OCI-LY3 (cell line): ENCODE data around the gene PCBP3.

Source experiments
- CTCF ChIP-seq: fragments of 200-600, 300-600 bp; sonication (generic); IDR thresholded peaks from 2 replicates; pipeline ENCODE4 v1.5.1; 2014; ENCODE audit warnings: antibody characterized with exemption, low read length, low read depth
- EZH2phosphoT487 ChIP-seq: fragments of 200-600 bp; shearing (Covaris generic); IDR thresholded peaks from 2 replicates; pipeline ENCODE4 v1.6.1; 2018; ENCODE audit warnings: antibody characterized with exemption, mixed run types, low read depth

- TF ChIP-seq CTCF (no peak), EZH2phosphoT487 (no peak)
Observed at GRCh38 chr21:45930792-45931191, 287.3 kb downstream of the PCBP3 start.
